PC-9 (cell line): Measurements from ENCODE around the gene ABCA12. TPM values are rescaled to one million over a fixed set of nuclear protein-coding genes. Genes with fewer than 3 reads are reported as not detected.

ENCODE experiments used
- BruUV-seq: library from RNA; stranded (reverse); fragments of 400-500 nt; replicated peaks from 2 replicates; lab custom pipeline; 2021; lab: Mats Ljungman, UMichigan
- CTCF ChIA-PET: fragments of 300-600 bp; sonication (Branson Sonifier 250); formaldehyde crosslinking; loops from one replicate; lab custom pipeline; 2022; ENCODE audit warnings: antibody characterized with exemption; lab: Charles Lee
- POLR2A ChIA-PET: fragments of 300-600 bp; sonication (Branson Sonifier 250); formaldehyde crosslinking; loops from one replicate; lab custom pipeline; 2022; ENCODE audit warnings: antibody characterized with exemption; ENCODE audit not compliant: unreplicated experiment; lab: Charles Lee
- DNase-seq, 2 experiments: peaks; one replicate each; pipeline versions ENCODE4 v3.0.0 to v3.0.0-alpha.2; 2015 to 2022; ENCODE audit warnings: mixed read lengths in 1 of 2
- H2AFZ ChIP-seq: fragments of 200-600 bp; sonication (generic); 2 replicates; pipeline ENCODE4 v1.8.1; 2017; ENCODE audit warnings: antibody characterized with exemption
- H3F3A ChIP-seq: fragments of 200-600 bp; sonication (generic); 2 replicates; pipeline ENCODE4 v1.8.1; 2017; ENCODE audit warnings: antibody characterized with exemption, mild to moderate bottlenecking, low read depth; ENCODE audit not compliant: insufficient read depth
- H3K27ac ChIP-seq: fragments of 200-600 bp; sonication (generic); 2 replicates; pipeline ENCODE4 v1.6.1; 2016; ENCODE audit warnings: mixed run types
- H3K27me3 ChIP-seq: fragments of 200-600 bp; sonication (generic); 2 replicates; pipeline ENCODE4 v1.6.1; 2016; ENCODE audit warnings: low read depth, mixed run types; ENCODE audit not compliant: insufficient read depth
- H3K36me3 ChIP-seq: fragments of 200-600 bp; sonication (generic); 2 replicates; pipeline ENCODE4 v1.6.1; 2016; ENCODE audit warnings: low read depth, mixed run types
- H3K4me1 ChIP-seq: fragments of 200-600 bp; sonication (generic); replicated peaks from 2 replicates; pipeline ENCODE4 v1.6.1; 2016; ENCODE audit warnings: mixed run types; ENCODE audit not compliant: insufficient read depth
- H3K4me2 ChIP-seq: fragments of 200-600 bp; sonication (generic); 2 replicates; pipeline ENCODE4 v1.6.1; 2017; ENCODE audit warnings: mixed run types
- H3K4me3 ChIP-seq: fragments of 200-600 bp; sonication (generic); 2 replicates; pipeline ENCODE4 v1.6.1; 2016; ENCODE audit warnings: mixed run types
- H3K79me2 ChIP-seq: fragments of 200-600 bp; sonication (generic); 2 replicates; pipeline ENCODE4 v1.6.1; 2017; ENCODE audit warnings: low read depth, mixed run types
- H3K9me2 ChIP-seq: fragments of 200-600 bp; sonication (generic); 2 replicates; pipeline ENCODE4 v1.8.1; 2017; ENCODE audit warnings: mild to moderate bottlenecking; ENCODE audit not compliant: insufficient read depth
- H3K9me3 ChIP-seq: fragments of 200-600 bp; sonication (generic); 2 replicates; pipeline ENCODE4 v1.8.1; 2016; ENCODE audit warnings: low read depth; ENCODE audit not compliant: insufficient read depth
- H4K20me1 ChIP-seq: fragments of 200-600 bp; sonication (generic); 2 replicates; pipeline ENCODE4 v1.8.1; 2017; ENCODE audit not compliant: insufficient read depth
- EZH2 ChIP-seq: fragments of 200-600 bp; sonication (generic); IDR thresholded peaks from 2 replicates; pipeline ENCODE4 v1.8.0; 2017; ENCODE audit warnings: antibody characterized with exemption, low read depth
- intact Hi-C: fragments of 100-400 bp; cut with micrococcal nuclease; formaldehyde crosslinking; loops from one replicate; pipeline ENCODE4 v1.10.0; 2022; ENCODE audit not compliant: unreplicated experiment
- total RNA-seq: library from RNA; stranded (reverse); gene quantifications from 2 replicates; pipeline ENCODE4 v1.2.3, GENCODE V29; 2021
- TF ChIP-seq, protein P1 (sequence below): fragments of 200-600 bp; sonication (generic); conservative IDR thresholded peaks from 2 replicates; pipeline ENCODE4 v1.6.1; 2017; ENCODE audit warnings: mixed run types, antibody characterized with exemption, mild to moderate bottlenecking, moderate library complexity

The ABCA12 gene
- total RNA-seq, 1 experiment from 2014 or later, result 2.0 TPM

DNA sequence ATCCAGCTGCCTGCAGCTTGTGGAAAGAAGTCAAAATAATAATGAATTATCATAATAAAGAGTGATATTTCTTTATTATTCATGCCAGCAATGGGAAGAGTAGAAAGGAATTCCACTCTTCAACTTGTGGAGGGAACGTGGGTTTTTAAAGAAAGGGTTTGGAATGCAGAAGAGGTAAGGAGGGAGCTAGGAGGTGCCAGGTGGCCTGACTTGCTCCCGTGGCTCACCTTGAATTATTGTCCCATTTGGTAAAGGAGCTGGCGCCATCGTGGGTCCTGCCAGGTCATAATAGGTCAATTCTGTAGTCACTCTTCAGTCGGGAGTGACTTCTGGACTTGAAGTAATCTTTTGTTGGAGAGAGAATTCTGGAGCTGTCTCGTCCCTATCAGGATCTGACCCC, 233.8 kb downstream of the ABCA12 start:
- no peaks in the 10 kb centered on the region for H3K36me3 ChIP-seq
- intact Hi-C loops, result loop anchor here (5.0 kb wide), 1 partner anchor 38 kb away; no protein-coding TSS in a partner anchor
- DNase-seq, result no peak
- H3K9me3 ChIP-seq, result no peaks in the 10 kb centered on the region
- no peak overlapping the region for H2AFZ ChIP-seq
- no peaks in the 10 kb centered on the region for H3F3A ChIP-seq
- H4K20me1 ChIP-seq, result no peaks in the 10 kb centered on the region
- H3K4me3 ChIP-seq, result no peak overlapping the region
- POLR2A ChIA-PET, result no interaction called here
- H3K4me2 ChIP-seq, result no peak overlapping the region
- no peaks in the 10 kb centered on the region for H3K4me1 ChIP-seq
- no peaks in the 10 kb centered on the region for H3K79me2 ChIP-seq
- H3K9me2 ChIP-seq, result no peaks in the 10 kb centered on the region
- no peak for TF ChIP-seq EZH2
- TF ChIP-seq, protein P1, sequence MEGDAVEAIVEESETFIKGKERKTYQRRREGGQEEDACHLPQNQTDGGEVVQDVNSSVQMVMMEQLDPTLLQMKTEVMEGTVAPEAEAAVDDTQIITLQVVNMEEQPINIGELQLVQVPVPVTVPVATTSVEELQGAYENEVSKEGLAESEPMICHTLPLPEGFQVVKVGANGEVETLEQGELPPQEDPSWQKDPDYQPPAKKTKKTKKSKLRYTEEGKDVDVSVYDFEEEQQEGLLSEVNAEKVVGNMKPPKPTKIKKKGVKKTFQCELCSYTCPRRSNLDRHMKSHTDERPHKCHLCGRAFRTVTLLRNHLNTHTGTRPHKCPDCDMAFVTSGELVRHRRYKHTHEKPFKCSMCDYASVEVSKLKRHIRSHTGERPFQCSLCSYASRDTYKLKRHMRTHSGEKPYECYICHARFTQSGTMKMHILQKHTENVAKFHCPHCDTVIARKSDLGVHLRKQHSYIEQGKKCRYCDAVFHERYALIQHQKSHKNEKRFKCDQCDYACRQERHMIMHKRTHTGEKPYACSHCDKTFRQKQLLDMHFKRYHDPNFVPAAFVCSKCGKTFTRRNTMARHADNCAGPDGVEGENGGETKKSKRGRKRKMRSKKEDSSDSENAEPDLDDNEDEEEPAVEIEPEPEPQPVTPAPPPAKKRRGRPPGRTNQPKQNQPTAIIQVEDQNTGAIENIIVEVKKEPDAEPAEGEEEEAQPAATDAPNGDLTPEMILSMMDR, result no peak
- BruUV-seq, result no TSS peak
- CTCF ChIA-PET, result no interaction called here
- H3K27ac ChIP-seq, result no peak overlapping the region
- no peaks in the 10 kb centered on the region for H3K27me3 ChIP-seq

- no peaks in the 10 kb centered on the region for H3F3A ChIP-seq
- H3K79me2 ChIP-seq, result no peaks in the 10 kb centered on the region
- BruUV-seq, result no TSS peak
- no peaks in the 10 kb centered on the region for H3K27me3 ChIP-seq
- no peak overlapping the region for H3K4me2 ChIP-seq
- no peaks in the 10 kb centered on the region for H3K9me2 ChIP-seq
- H3K4me1 ChIP-seq, result no peaks in the 10 kb centered on the region
- CTCF ChIA-PET, result no interaction called here
- H3K9me3 ChIP-seq, result no peaks in the 10 kb centered on the region
- intact Hi-C loops, result loop anchor here (5.0 kb wide), 1 partner anchor 38 kb away; no protein-coding TSS in a partner anchor
- H3K4me3 ChIP-seq, result no peak overlapping the region
- no peak overlapping the region for H3K27ac ChIP-seq
- no peaks in the 10 kb centered on the region for H4K20me1 ChIP-seq
- no peaks in the 10 kb centered on the region for H3K36me3 ChIP-seq
- no peak for TF ChIP-seq EZH2
- TF ChIP-seq, protein P1, result no peak
- H2AFZ ChIP-seq, result no peak overlapping the region
- no peak for DNase-seq
- POLR2A ChIA-PET, result no interaction called here
Observed at GRCh38 chr2:214904176-214904575, 234.2 kb downstream of the ABCA12 start.

DNA sequence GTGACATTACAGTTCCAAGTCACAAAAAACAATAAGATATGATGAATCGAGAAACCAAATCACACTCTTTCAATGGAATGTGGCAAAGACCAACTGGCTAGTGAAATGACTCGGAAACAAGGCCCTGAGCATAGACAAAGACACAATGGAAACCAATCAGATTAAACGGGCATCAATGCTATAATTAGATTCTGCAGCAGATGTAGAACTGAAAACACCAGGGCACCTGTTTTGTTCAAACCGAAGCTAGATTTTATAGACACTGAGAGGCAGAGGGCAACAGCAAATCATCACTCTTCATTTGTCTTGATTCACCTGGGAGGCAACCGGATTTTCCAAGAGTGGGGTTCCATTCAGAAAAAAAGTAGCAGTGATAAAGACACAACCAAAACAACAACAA, 236.1 kb downstream of the ABCA12 start:
- H3K27me3 ChIP-seq, result no peaks in the 10 kb centered on the region
- H3K9me2 ChIP-seq, result no peaks in the 10 kb centered on the region
- intact Hi-C loops, result loop anchor here (5.0 kb wide), 1 partner anchor 40 kb away; no protein-coding TSS in a partner anchor
- no peak for TF ChIP-seq EZH2
- TF ChIP-seq, protein P1, result no peak
- no peaks in the 10 kb centered on the region for H3K36me3 ChIP-seq
- ChIA-PET POLR2A (no interaction called here), CTCF (no interaction called here)
- H3K27ac ChIP-seq, result no peak overlapping the region
- no peaks in the 10 kb centered on the region for H3F3A ChIP-seq
- H3K4me1 ChIP-seq, result no peaks in the 10 kb centered on the region
- H3K79me2 ChIP-seq, result no peaks in the 10 kb centered on the region
- no peak overlapping the region for H2AFZ ChIP-seq
- no peak overlapping the region for H3K4me3 ChIP-seq
- H3K9me3 ChIP-seq, result no peaks in the 10 kb centered on the region
- no TSS peak for BruUV-seq
- no peak overlapping the region for H3K4me2 ChIP-seq
- H4K20me1 ChIP-seq, result no peaks in the 10 kb centered on the region
- no peak for DNase-seq
